HTERT RPE-1 (cell line): ENCODE data around the gene PRF1.

Experiments
- in situ Hi-C: fragments of 300-500 bp; cut with MboI; formaldehyde crosslinking; loops from 4 replicates; pipeline ENCODE4 v1.14.3; 2020; ENCODE audit warnings: low sequenced_read_pairs

The PRF1 gene

DNA sequence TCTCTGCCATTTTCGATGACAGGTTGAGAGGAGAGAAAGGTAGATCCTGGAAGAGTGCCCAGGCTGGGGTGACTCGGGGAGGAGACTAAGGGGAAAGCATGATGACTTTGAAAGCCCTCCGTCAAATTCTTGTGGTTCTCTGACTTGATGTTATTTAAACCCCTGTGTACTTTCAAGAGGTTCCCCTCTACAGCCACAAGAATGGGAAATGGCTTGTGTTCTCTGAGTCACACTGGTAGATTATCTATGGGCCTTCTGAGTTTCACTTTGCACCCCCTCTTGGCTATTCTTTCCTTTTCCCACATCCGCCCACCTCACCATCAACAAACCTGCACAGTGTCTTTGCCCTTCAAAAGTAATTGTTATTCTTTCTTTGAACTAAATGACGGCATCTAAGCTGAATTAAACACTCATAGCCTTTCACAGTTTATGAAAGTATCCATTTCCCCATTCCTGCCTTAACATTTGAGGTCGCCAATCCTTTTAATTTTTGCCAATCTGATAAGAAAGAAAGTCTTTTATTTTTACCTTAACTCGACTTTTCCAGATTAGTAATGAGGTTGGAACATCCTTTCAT, 24.1 kb downstream of the PRF1 start:
- in situ Hi-C loops = no loop called here

DNA sequence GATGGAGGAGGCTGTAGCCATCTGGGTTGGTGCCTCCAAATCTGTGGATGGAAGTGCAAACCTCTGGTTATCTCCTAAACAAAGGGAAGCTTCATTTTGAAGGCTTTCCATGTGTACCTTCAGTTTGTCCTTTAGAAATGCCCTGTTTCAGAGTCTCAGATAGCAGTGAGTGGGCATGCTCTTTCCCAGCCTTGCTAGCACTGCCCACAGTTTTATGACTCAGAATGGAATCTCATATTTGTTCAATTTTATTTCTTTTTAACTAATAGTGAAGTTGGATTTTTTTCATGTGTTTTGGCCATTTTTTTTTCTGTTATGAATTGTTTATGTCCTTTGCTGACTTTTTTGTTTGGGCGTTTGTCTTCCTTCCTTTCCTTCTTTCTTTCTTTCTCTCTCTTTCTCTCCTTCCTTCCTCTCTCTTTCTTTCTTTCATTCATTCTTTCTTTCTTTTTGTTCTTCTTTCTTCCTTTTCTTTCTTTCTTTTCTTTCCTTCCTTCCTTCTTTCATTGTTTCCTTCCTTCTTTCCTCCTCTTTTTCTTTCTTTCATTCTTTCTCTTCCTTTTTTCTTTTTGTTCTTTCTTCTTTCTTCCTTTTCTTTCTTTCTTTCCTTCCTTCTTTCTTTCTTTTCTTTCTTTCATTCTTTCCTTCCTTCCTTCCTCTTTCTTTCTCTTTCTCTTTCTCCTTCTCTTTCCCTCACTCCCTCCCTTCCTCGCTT, 25.6 kb downstream of the PRF1 start:
- in situ Hi-C loops = no loop called here

DNA sequence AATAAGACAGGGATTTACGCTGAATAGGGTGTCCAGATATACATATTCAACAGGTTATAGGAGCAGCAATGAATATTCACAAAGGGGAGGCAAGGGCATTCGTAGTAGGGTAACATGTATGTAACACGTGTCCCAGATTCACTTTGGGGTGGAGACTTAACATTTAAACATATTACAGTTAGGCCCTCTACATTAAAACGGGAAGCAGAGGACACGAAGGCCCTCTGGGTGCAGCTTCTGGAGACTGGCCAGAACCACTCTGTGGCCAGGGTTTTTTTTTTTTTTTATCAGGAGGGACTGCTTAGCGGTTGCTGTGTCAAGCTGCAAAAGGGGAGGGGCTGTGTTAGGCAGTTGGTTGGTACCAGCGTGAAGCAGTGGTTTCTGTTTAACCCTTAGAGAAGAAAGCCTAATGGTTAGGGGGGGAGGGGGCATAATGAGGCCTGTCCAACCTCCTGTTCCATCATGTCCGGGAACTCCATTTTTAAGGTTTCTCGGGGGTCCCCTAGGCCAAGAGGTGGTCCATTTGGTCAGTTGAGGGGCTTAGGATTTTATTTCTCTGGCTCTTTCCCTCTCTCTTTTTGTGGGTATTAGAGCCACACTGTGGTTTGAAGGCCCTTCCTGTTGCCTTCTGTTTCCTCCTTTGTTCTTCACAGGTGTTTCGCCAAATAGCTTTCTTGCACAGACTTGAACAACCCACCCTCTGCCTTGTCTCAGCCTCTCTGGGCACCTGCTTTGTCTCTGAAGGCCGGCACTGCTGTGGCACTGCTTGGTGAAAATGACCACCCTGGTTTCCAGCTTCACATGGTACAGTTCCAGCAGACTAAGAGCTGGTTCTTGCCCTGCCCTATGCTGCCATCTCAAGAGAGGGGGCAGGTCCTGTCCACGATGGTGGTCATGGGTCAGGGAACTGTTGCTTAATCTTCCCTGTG, 26.4 kb downstream of the PRF1 start:
- in situ Hi-C loops = no loop called here

DNA sequence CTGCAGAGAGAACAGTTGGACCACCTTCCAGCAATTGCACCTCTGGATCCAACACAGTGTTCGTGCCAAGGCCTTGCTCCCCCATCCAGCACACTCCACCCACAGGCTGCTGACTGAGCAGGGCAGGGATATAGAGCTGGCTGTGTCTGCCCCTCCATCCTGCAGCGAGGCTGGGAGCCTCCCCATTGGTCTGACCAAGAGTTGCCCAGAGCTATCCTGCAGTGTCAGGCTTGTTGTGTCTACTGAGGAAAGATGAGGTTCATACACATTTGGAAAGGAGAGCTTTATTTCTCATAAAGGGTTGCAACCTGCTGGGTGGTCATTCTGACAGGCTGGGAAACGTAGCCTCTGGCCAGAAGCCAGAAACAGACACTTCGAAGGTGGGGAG, 27.1 kb downstream of the PRF1 start:
- in situ Hi-C loops = no loop called here

DNA sequence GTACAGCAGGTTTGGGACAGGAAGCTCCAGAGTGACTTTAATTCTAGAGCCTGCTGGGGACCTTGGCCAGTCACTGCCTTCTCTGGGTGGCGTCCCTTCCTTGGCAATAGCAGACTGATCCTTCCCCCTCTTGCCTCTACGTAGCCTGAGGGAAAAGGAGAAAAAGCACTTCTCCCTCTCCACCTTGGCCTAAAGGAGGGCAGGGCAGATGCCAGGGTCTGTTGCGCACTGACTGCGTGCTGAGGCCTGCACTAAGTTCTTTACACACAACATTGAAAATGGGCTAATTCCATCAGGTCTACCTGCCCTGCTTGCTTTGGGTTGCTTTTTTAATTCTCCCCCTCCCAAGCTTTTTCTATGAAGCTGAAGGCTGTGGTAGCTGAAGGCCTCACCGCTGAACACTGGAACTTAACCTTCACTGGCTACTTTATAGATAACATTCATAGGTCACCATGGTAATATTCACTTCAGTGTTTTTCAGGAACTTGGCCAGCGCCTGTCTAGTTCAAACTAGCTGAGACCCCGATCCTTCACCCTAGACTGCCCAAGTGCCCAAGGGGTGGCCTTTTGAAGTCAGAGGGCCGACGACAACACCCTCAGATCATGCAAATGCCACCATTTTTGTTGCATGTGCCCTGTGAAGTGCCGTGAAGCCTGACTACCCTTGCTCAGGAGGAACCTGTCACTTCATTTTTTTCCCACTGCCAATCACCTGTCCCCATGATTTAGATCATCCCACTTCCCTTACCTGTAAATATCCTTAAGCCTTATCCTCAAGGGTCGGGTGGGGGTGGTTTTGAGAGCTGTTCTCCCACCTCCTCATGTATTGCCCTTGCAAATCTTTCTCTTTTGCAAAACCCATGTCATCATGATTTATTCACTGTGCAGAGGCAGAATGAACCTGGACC, 28.7 kb downstream of the PRF1 start:
- in situ Hi-C loops = loop anchor here (25.0 kb wide), 1 partner anchor 163 kb away; no protein-coding TSS in a partner anchor

DNA sequence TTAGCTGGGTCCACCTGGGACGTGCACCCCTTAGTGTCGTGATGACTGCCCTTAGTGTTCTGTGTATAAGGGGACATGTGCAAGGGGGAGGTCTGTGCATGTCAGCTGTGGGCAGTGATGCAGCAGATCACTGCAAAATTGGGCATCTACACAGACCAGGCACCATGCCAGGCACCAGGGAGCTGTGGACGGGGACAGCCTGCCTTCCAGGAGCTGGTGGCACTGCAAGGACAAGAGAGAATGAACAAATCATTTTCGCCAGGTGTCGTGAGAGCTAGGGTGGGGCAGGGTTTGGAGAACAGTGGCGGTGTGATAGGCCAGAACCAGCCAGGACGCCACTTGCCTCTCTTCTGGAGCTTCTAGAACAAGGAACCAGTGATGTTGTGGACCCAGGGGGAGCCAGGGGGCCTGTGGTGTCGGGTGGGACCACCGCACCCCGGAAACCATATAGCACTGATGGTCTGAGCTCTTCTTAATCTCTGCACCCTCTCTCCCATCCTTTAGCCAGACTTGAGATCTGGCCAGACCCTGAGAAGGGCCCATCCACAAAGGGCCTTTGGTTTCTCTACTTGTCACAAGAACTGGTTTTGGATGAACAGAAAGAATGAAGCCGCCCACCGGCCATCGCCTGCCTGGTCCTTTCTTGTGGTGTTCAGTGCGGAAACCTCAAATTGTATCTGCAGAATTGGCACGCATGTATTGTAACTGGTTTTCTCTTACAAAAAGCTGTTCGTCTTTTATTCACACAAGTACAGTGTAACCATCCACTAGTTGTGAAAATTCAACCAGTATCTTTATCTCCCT, 30.7 kb downstream of the PRF1 start:
- in situ Hi-C loops = loop anchor here (25.0 kb wide), 1 partner anchor 165 kb away; no protein-coding TSS in a partner anchor

DNA sequence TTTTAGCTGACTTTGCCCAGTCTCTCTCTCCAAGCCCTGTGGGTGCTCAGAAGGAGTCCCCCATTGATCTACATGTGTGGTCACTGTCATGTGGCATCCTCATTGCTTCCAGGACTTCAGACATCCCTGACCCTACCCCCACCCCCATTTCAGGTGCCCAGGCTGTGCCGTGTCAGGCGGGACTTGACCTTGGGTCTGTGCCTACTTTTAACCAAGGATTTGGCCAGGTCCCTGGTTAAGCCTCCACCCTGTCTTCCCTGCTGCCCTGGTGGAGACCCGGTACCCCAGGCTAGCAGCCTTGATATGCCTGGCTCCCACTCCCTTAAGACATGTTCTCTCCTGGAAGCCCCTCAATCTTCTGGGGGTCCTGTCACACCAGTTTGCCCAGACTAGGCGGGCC, 31.3 kb downstream of the PRF1 start:
- in situ Hi-C loops = loop anchor here (25.0 kb wide), 1 partner anchor 166 kb away; no protein-coding TSS in a partner anchor

DNA sequence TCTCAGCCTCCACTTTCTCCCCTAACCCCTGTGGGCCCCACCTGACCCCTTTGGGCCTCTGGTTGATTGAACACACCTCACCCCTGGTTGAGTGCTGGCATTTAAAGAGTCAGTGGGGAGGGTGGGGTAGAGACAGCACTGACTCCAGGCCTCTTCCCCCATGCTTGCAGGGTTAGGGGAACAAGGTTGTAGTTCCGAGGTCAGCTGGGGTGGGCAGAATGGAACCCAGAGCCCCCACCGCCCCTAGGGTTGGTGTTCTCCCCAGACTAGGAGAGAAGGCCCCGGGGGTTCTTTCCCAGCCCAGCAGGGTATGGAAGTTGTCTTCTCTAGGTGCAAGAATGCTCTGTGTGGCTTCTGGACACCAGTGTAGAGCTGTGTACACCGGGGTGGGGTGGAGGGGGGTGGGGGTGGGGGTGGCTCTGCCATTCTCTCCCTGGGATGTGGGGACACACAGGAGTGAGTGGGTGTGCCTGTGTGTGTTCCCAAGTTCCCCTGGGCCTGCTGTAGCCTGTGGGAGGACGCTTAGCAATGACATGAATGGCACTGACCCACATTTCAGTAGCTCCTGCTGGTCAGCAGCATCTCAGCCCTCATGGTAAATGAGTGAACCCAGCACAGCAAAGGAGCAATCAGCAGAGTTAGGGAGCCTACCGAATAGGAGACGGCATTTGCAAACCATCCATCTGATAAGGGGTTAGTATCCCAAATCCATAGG, 33.6 kb downstream of the PRF1 start:
- in situ Hi-C loops = loop anchor here (25.0 kb wide), 1 partner anchor 168 kb away; no protein-coding TSS in a partner anchor

DNA sequence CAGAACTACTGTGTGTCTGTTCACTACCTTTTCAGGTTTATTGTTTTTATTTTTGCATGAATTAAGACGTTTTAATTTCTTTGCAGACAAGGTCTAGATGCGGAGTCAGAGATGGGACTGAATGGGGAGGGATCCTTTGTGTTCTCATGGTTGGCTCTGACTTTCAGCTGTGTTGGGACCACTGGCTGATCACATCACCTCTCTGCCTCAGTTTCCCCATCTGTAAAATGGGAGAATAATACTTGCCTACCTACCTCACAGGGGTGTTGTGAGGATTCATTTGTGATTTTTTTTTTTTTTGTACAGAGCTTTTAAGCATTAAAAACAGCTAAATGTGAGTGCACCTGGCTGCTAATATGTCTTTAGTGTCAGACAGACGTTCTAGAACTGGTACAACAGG, 34.4 kb downstream of the PRF1 start:
- in situ Hi-C loops = loop anchor here (25.0 kb wide), 1 partner anchor 169 kb away; no protein-coding TSS in a partner anchor

DNA sequence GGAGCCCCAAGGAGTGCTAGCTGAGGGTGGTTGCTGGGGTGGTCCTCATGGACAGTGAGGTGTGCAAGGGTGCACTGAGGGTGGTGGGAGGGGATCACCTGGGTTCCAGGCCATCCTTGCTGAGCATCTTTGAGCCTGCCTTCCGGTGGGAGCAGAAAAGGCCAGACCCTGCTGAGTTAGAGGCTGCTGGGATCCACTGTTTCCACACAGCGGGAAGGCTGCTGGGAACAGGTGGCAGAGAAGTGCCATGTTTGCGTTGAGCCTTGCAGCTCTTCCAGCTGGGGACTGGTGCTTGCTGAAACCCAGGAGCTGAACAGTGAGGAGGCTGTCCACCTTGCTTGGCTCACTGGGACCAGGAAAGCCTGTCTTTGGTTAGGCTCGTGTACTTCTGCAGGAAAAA, 34.9 kb downstream of the PRF1 start:
- in situ Hi-C loops = loop anchor here (25.0 kb wide), 1 partner anchor 170 kb away; no protein-coding TSS in a partner anchor

DNA sequence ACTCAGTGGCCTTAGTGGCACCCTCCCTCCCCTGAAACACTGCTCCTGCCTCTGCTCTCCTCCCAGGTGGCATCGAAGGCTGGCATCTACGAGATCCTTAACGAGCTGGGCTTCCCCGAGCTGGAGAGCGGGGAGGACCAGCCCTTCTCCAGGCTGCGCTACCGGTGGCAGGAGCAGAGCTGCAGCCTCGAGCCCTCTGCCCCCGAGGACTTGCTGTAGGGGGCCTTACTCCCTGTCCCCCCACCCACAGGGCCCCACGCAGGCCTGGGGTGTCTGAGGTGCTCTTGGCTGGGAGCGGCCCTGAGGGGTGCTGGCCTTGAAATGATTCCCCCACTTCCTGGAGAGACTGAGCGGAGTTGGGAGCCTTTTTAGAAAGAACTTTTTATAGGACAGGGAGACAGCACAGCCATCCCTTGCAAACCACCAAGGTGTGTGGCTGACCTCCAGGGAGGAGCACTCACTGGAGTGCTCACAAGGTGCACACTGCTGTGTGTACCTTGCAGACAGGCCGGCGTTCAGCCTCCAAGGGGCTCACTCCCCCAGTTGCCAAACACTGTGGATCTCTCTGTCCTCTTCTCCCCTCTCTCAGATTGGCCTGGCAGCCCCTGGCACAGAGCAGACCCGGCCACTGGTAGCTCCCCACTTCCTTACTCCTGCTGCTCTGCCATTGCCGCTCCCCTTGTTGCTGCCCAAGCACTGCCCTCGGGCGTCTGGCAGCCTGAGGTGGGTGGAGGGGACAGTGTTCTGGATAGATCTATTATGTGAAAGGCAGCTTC, 35.8 kb downstream of the PRF1 start:
- in situ Hi-C loops = loop anchor here (25.0 kb wide), 1 partner anchor 171 kb away; no protein-coding TSS in a partner anchor

DNA sequence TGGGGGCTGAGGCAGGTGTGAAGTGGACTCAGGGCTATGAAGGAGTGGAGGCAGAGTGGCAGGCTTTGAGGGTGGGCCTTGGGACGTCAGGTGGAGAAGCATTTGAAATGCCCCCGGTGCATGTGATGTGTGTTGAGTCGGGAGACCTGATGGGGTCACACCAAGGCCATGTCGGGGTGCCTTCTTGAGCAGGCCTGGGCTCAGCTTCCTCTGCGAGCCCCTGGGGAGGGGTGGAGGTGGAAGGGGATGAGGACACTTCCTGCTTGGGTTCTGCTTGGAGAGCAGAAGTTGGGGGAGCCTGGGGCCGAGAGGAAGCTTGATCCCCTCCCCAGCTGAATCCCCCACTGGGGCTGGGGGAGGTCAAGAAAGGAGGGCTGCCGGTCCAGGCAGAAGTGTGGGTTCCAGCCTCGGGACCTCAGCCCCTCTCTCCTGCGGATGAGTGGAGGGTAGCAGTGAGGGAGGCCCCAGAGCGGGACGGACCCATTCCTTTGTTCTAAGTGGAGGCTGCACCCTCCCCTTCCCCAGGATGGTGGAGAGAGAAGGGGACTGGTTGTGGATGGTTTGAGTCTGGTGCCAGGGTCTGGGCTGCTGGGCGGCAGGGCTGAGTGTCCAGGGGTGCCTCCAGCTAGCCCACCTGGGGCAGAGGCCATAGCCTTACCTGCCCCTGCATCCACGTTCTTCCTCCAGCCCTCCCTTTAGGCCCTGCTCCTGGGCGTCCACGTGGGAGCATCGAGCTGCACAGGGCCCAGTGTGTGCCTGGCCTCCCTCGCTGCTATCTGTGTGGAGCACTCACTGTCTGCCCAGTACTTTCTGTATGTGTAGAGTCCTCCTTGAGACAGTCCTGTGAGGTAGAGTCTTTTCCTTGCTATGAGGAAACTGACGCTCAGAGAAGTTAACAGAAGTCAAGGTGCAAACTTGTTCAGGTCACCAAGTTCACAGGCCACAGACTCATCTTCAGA, 36.7 kb downstream of the PRF1 start:
- in situ Hi-C loops = loop anchor here (25.0 kb wide), 1 partner anchor 171 kb away; no protein-coding TSS in a partner anchor

DNA sequence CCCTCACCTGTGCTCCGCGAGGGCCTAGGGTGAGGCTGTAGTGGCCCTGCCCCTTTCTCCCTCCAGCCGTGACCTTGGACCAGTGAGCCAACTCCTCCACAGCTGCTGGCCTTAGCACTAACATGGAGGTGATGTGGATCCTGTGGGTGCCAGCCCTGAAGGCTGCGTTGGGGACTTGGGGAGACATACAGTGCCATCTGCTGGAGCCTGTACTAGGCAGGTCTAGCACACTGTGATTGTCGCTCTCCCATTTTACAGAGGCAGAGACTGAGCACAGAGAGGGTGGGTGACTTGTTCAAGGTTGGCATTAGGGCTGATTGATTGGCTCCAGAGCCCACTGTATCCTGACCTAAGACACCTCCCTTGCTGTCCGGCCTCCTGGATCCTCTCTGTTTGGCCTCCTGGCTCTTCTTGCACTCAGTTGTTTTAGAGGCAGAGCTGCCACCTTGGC, 37.6 kb downstream of the PRF1 start:
- in situ Hi-C loops = loop anchor here (25.0 kb wide), 1 partner anchor 172 kb away; no protein-coding TSS in a partner anchor

DNA sequence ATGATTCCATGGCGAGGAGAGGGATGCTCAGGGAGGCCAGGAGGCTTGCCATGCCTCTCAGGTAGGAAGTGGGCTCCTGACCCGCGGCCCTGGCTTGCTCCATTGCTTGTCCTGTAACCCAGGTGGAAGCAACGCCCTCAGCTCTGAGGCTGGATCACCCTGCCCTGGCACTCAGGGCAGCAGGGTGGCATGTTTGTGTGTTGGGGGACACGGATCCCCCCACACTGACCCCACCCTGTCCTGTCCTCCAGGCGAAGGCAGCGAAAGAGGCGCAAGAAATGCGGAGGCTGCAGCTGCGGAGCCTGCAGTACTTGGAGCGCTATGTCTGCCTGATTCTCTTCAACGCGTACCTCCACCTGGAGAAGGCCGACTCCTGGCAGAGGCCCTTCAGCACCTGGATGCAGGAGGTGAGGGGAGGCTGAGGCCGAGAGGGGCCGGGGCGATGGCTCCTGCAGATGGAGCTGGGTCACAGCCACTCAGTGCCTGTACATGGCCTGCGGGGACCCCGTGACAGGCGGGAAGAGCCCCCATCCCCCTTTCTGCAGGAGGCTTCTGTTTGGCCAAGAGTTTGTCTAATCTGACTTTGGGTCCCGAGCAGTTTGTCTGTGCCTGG, 38.3 kb downstream of the PRF1 start:
- in situ Hi-C loops = loop anchor here (25.0 kb wide), 1 partner anchor 173 kb away; no protein-coding TSS in a partner anchor

DNA sequence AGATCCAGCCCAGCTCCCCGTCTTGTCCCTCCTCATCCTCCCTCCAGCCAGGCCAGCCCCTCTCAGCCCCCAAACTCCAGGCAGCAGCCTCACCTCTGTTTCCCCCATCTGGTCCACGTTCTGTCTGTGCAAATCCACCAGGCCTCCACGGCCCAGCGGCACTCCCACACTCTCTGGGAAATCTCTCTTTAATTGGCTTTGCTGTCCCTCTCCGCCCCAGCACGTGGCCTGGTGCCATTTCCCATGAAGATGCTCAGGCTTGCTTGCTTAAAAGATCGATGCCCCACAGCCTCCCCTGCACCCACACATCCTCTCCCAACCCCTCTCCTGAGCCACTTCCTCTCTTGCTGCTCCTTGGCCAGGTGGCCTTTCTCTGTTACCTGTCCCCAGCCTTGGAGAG, 39.3 kb downstream of the PRF1 start:
- in situ Hi-C loops = loop anchor here (25.0 kb wide), 1 partner anchor 174 kb away; no protein-coding TSS in a partner anchor
